C4-2B (cell line): ENCODE data around the gene ITSN1.

ENCODE experiments used
- ZFX ChIP-seq: fragments of 450-650 bp; IDR thresholded peaks from 2 replicates; pipeline ENCODE4 v1.6.1; 2017
- TF ChIP-seq, protein P1 (sequence below): fragments of 450-650 bp; conservative IDR thresholded peaks from 2 replicates; pipeline ENCODE4 v1.5.1; 2017; ENCODE audit warnings: mild to moderate bottlenecking

DNA sequence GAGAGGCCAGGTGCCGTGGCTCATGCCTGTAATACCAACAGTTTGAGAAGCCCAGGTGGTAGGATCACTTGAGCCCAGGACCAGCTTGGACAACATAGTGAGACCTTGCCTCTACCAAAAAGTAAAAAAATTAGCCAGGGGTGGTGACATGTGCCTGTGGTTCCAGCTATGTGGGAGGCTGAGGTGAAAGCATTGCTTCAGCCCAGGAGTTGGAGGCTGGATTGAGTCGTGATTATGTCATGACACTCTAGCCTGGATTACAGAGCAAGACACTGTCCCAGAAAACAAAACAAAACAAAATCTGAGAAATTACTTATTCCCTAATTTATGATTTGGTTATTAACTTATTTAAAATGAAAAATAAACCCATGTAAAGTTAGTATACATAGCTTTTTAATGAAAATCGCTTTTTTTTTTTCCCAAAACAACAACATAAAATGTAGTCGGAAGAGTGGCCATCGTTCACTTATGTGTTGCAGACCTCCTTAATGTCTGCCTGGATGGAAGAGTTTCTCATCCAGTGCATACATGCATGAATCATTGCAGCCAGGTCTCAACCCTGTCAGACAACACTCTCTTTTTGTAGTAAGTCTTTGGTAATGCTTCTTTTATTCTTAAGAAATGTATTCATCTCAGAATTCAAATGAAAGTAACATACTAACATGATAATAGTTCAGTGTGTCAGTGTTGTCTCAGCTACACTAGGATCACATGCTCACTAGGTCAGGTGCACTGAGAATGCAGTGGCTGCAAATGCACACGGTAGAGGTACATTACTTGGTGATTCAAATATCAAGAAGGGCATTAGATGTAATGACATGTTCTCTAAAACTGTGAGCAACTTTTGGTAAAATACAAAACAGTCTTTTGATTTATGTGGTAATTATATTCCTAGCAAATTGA is 28.0 kb downstream of the ITSN1 start:
- TF ChIP-seq, protein P1, sequence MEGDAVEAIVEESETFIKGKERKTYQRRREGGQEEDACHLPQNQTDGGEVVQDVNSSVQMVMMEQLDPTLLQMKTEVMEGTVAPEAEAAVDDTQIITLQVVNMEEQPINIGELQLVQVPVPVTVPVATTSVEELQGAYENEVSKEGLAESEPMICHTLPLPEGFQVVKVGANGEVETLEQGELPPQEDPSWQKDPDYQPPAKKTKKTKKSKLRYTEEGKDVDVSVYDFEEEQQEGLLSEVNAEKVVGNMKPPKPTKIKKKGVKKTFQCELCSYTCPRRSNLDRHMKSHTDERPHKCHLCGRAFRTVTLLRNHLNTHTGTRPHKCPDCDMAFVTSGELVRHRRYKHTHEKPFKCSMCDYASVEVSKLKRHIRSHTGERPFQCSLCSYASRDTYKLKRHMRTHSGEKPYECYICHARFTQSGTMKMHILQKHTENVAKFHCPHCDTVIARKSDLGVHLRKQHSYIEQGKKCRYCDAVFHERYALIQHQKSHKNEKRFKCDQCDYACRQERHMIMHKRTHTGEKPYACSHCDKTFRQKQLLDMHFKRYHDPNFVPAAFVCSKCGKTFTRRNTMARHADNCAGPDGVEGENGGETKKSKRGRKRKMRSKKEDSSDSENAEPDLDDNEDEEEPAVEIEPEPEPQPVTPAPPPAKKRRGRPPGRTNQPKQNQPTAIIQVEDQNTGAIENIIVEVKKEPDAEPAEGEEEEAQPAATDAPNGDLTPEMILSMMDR = no peak
- no peak for TF ChIP-seq ZFX
